ENCODE results near the gene IMPA2.

IMPA2 gene

GRCh38 chr18:12001421-12001820 lies 20.1 kb downstream of the IMPA2 start:
- no peaks in the 10 kb centered on the region for H3K9me3 ChIP-seq (ENCODE audit: control insufficient read depth, low read depth, low read length)
- H3K27me3 ChIP-seq (ENCODE audit: control insufficient read depth, insufficient read depth, low read length), result no peaks in the 10 kb centered on the region
- no peak overlapping the region for H3K27ac ChIP-seq (ENCODE audit: low read length)
- H3K9ac ChIP-seq (ENCODE audit: low read length), result no peak overlapping the region
- H3K4me3 ChIP-seq (ENCODE audit: low read length), result no peak overlapping the region
- H3K36me3 ChIP-seq (ENCODE audit: control insufficient read depth, low read depth, low read length), result peaks cover 22% of the 10 kb centered on the region
- no peaks in the 10 kb centered on the region for H3K4me1 ChIP-seq (ENCODE audit: control insufficient read depth, low read depth, low read length)

GRCh38 chr18:12003894-12004293 lies 22.6 kb downstream of the IMPA2 start:
- Histone ChIP-seq H3K9ac (ENCODE audit: low read length) (no peak overlapping the region), H3K4me1 (ENCODE audit: control insufficient read depth, low read depth, low read length) (no peaks in the 10 kb centered on the region), H3K4me3 (ENCODE audit: low read length) (no peak overlapping the region), H3K9me3 (ENCODE audit: control insufficient read depth, low read depth, low read length) (no peaks in the 10 kb centered on the region), H3K27ac (ENCODE audit: low read length) (no peak overlapping the region), H3K27me3 (ENCODE audit: control insufficient read depth, insufficient read depth, low read length) (no peaks in the 10 kb centered on the region), H3K36me3 (ENCODE audit: control insufficient read depth, low read depth, low read length) (peaks cover 29% of the 10 kb centered on the region)

DNA sequence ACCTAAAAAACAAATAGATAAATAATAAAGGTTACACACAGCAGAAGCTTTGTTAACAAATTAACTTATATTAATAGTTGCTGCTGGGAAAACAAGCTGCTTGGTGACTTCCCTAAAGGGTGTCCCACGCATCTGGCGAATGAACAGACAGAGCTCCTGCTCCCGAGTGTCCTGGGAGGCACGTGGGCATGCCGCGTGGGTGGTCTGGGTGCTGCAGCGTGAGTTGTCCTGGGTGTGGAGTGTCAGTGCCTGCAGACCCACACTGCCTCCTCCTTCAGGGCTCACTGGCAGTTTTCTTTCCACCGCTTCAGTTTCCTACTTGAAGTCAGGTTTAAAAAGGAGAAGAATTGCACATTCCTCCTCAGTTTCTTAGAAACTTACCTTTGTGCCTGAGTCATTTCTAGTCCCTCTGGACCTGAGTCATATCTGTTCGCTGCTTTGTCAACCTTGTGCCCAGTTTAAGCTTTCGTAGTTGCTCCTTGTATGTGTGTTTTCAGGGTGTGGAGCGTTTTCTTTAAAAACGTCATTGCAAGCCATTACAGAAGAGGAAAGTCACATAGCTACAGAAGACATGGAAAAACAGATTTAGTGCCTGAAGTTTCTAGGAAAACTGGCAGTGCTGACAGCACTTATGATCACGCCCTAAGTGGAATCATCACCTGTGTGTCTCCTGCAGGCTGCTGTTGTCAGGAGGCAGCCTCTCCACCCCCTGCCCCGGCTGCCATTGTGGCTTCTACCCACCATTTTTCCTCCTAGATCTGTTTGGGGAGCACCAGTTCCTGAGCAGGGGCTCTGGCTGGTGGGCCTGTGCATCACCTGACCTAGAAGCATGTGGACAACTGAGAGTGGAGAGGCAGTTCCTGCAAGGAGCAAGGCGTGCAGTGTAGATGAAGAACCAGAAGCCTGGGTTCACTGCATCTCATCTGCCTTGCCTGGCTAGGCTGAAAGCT lies 24.5 kb downstream of the IMPA2 start:
- Histone ChIP-seq H3K4me3 (ENCODE audit: low read length) (no peak overlapping the region), H3K4me1 (ENCODE audit: control insufficient read depth, low read depth, low read length) (no peaks in the 10 kb centered on the region), H3K9ac (ENCODE audit: low read length) (no peak overlapping the region), H3K27ac (ENCODE audit: low read length) (no peak overlapping the region), H3K27me3 (ENCODE audit: control insufficient read depth, insufficient read depth, low read length) (no peaks in the 10 kb centered on the region), H3K9me3 (ENCODE audit: control insufficient read depth, low read depth, low read length) (no peaks in the 10 kb centered on the region), H3K36me3 (ENCODE audit: control insufficient read depth, low read depth, low read length) (peaks cover 37% of the 10 kb centered on the region)

DNA sequence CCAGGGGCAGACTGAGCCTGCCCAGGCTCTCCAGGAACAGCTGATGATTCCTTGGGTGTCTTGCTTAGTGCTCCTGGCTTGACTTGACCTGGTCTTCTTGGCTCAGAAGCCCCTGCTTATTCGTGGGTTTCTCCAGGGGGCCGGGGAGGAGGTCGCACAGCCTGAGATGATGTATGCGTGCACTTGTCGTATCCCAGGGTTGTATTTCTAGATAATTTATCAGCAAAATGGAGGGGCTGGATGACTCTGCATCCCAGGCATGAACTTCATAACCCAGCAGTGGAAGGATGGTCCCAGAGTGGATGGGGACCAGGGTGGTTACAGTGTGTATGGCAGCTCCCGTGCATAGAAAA lies 25.2 kb downstream of the IMPA2 start:
- Histone ChIP-seq H3K36me3 (ENCODE audit: control insufficient read depth, low read depth, low read length) (peaks cover 37% of the 10 kb centered on the region), H3K27ac (ENCODE audit: low read length) (no peak overlapping the region), H3K9ac (ENCODE audit: low read length) (no peak overlapping the region), H3K4me3 (ENCODE audit: low read length) (no peak overlapping the region), H3K27me3 (ENCODE audit: control insufficient read depth, insufficient read depth, low read length) (no peaks in the 10 kb centered on the region), H3K4me1 (ENCODE audit: control insufficient read depth, low read depth, low read length) (no peaks in the 10 kb centered on the region), H3K9me3 (ENCODE audit: control insufficient read depth, low read depth, low read length) (no peaks in the 10 kb centered on the region)

DNA sequence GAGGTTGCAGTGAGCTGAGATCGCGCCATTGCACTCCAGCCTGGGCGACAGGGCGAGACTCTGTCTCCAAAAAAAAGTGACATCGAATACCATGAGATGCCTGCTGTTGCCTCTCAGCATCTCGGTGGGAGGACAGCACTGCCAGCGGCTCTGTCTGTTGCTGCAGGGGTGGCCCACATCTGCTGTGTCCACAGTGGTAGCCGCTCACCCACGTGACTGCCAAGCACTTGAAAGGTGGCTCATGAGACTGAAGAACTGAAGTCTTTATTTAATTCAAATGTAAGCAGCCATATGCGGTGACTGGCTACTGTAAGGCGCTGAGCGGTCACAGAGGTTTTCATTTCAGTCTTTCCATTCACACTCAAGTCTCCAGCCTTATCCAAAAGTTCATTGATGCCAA lies 25.8 kb downstream of the IMPA2 start:
- no peak overlapping the region for H3K27ac ChIP-seq (ENCODE audit: low read length)
- H3K4me1 ChIP-seq (ENCODE audit: control insufficient read depth, low read depth, low read length), result no peaks in the 10 kb centered on the region
- H3K36me3 ChIP-seq (ENCODE audit: control insufficient read depth, low read depth, low read length), result peaks cover 35% of the 10 kb centered on the region
- H3K27me3 ChIP-seq (ENCODE audit: control insufficient read depth, insufficient read depth, low read length), result no peaks in the 10 kb centered on the region
- H3K9me3 ChIP-seq (ENCODE audit: control insufficient read depth, low read depth, low read length), result no peaks in the 10 kb centered on the region
- no peak overlapping the region for H3K9ac ChIP-seq (ENCODE audit: low read length)
- no peak overlapping the region for H3K4me3 ChIP-seq (ENCODE audit: low read length)

DNA sequence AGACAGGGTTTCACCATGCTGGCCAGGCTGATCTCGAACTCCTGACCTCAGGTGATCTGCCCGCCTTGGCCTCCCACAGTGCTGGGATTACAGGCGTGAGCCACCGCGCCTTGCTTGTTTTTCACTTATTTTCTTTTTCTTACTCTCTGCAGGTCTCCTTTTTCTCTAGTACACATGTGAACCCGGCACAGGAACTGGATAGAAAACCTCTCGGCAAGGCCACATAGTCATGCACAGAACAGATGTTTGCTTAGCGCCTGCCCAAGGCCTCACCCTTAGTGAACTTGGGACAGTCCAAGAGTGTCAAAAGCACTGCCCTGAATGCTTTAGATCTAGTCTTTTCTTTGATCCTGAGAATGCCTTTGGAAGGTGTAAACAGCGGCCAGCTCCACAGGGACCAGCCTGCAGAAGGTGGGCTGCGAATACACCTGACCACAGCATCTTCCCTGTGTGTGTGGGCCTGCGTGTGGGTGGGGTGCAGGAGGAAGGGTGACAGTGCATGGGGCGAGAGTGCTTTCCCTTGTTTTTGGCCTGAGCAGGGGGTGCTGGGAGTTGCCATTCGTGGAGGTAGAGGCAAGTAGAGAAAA lies 27.0 kb downstream of the IMPA2 start:
- H3K36me3 ChIP-seq (ENCODE audit: control insufficient read depth, low read depth, low read length), result peaks cover 39% of the 10 kb centered on the region
- H3K4me1 ChIP-seq (ENCODE audit: control insufficient read depth, low read depth, low read length), result no peaks in the 10 kb centered on the region
- H3K27ac ChIP-seq (ENCODE audit: low read length), result no peak overlapping the region

GRCh38 chr18:12008842-12009580 lies 27.7 kb downstream of the IMPA2 start:
- peaks cover 41% of the 10 kb centered on the region for H3K36me3 ChIP-seq (ENCODE audit: control insufficient read depth, low read depth, low read length)
- H3K27me3 ChIP-seq (ENCODE audit: control insufficient read depth, insufficient read depth, low read length), result no peaks in the 10 kb centered on the region
- no peak overlapping the region for H3K27ac ChIP-seq (ENCODE audit: low read length)

More for the DNA sequence above, 27.0 kb downstream of the IMPA2 start:
- Histone ChIP-seq H3K9me3 (ENCODE audit: control insufficient read depth, low read depth, low read length) (no peaks in the 10 kb centered on the region), H3K4me3 (ENCODE audit: low read length) (no peak overlapping the region), H3K27me3 (ENCODE audit: control insufficient read depth, insufficient read depth, low read length) (no peaks in the 10 kb centered on the region), H3K9ac (ENCODE audit: low read length) (no peak overlapping the region)

DNA sequence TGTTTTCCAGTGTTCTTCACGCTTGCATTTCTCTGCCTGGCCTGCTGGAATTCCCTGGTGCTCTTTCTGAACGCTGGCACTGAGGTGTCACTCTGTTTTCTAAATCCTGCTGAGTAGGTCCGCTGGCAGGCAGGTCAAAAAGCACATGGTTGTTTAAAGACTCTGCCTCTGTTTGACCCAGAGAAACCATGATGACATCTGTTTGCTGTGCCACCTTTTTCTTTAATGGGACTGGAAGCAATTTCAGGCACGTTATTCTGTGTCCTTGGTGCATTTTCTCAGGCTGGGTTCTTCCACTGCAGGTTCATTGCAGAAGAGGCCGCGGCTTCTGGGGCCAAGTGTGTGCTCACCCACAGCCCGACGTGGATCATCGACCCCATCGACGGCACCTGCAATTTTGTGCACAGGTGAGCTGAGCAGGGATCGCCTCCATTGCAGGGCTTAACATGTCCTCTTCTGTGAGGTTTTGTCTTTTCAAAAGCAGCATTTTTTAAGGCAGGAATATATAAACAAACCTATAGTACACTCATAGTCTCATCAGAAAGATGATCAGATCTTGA lies 28.4 kb downstream of the IMPA2 start:
- Histone ChIP-seq H3K27me3 (ENCODE audit: control insufficient read depth, insufficient read depth, low read length) (no peaks in the 10 kb centered on the region), H3K9me3 (ENCODE audit: control insufficient read depth, low read depth, low read length) (no peaks in the 10 kb centered on the region), H3K4me3 (ENCODE audit: low read length) (no peak overlapping the region), H3K36me3 (ENCODE audit: control insufficient read depth, low read depth, low read length) (peaks cover 45% of the 10 kb centered on the region), H3K27ac (ENCODE audit: low read length) (no peak overlapping the region), H3K4me1 (ENCODE audit: control insufficient read depth, low read depth, low read length) (no peaks in the 10 kb centered on the region), H3K9ac (ENCODE audit: low read length) (no peak overlapping the region)

More at GRCh38 chr18:12008842-12009580, 27.7 kb downstream of the IMPA2 start:
- Histone ChIP-seq H3K4me3 (ENCODE audit: low read length) (no peak overlapping the region), H3K4me1 (ENCODE audit: control insufficient read depth, low read depth, low read length) (no peaks in the 10 kb centered on the region), H3K9ac (ENCODE audit: low read length) (no peak overlapping the region), H3K9me3 (ENCODE audit: control insufficient read depth, low read depth, low read length) (no peaks in the 10 kb centered on the region)

DNA sequence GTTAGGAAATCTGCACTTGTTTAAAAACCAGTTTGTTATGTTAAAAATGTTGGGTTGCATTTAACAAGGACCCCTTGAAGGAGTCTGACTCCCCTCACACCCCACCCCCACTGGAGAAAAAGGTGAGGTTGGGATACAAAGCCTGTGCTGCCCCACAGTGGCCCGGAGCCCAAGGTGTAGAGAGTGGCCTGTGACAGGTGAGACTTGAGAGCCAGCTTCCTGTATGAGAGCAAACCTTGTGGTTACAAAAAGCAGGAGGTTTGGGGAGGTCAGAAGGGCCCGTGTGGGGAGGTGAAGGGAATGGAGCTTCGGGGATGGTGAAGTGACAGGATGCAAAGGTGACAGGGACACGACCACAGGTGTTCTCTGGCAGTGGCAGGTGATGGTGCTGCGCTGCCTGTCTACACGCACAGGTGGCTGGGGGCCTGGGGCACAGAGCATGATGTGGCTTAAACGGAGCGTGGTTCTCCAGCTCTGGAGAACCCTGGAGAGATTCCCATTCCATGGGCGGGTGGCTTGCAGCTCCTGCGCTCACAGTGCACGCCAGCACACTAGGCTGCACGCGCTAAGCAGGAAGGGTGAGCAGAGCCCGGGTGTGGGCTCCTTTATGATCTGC lies 29.0 kb downstream of the IMPA2 start:
- Histone ChIP-seq H3K4me1 (ENCODE audit: control insufficient read depth, low read depth, low read length) (no peaks in the 10 kb centered on the region), H3K9me3 (ENCODE audit: control insufficient read depth, low read depth, low read length) (no peaks in the 10 kb centered on the region), H3K27me3 (ENCODE audit: control insufficient read depth, insufficient read depth, low read length) (no peaks in the 10 kb centered on the region), H3K27ac (ENCODE audit: low read length) (no peak overlapping the region), H3K36me3 (ENCODE audit: control insufficient read depth, low read depth, low read length) (peaks cover 51% of the 10 kb centered on the region), H3K9ac (ENCODE audit: low read length) (no peak overlapping the region), H3K4me3 (ENCODE audit: low read length) (no peak overlapping the region)

GRCh38 chr18:12011199-12011956 lies 30.1 kb downstream of the IMPA2 start:
- Histone ChIP-seq H3K4me1 (ENCODE audit: control insufficient read depth, low read depth, low read length) (no peaks in the 10 kb centered on the region), H3K9me3 (ENCODE audit: control insufficient read depth, low read depth, low read length) (no peaks in the 10 kb centered on the region), H3K36me3 (ENCODE audit: control insufficient read depth, low read depth, low read length) (peaks cover 51% of the 10 kb centered on the region), H3K4me3 (ENCODE audit: low read length) (no peak overlapping the region), H3K27me3 (ENCODE audit: control insufficient read depth, insufficient read depth, low read length) (no peaks in the 10 kb centered on the region), H3K9ac (ENCODE audit: low read length) (no peak overlapping the region), H3K27ac (ENCODE audit: low read length) (no peak overlapping the region)
